HG03354 (cell line): Measurements from ENCODE around the gene SPOCK1.
"Not testable (repeated sequence)": the region's sequence is repeated elsewhere in the genome, so short reads cannot be mapped to it uniquely, and the experiment has no call there.

ENCODE experiments used
- ATAC-seq: cut with Tn5 transposase; IDR thresholded peaks from one replicate; pipeline ENCODE4 v1.9.1; 2021; ENCODE audit warnings: mild to moderate bottlenecking; ENCODE audit not compliant: unreplicated experiment, poor library complexity, severe bottlenecking

SPOCK1 gene

DNA sequence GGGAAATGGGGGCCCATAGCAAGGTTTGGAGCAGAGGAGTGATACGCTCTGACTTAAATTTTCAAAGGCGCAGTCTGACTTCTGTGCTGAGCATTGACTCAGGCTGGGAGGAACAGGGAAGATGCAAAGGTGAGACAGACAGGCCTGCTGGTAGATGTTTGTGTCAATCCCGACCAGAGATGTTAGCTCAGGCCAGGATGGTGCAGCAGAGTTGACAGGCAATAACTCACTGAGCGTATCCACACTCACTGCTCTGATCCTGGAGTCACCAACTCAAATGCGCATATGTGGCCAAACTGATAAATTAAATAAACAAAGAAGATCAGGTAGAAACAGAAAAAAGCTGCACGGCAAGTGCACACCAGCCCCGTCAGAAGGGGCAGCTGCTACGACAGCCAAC is 95.3 kb downstream of the SPOCK1 start:
- no peak for ATAC-seq

DNA sequence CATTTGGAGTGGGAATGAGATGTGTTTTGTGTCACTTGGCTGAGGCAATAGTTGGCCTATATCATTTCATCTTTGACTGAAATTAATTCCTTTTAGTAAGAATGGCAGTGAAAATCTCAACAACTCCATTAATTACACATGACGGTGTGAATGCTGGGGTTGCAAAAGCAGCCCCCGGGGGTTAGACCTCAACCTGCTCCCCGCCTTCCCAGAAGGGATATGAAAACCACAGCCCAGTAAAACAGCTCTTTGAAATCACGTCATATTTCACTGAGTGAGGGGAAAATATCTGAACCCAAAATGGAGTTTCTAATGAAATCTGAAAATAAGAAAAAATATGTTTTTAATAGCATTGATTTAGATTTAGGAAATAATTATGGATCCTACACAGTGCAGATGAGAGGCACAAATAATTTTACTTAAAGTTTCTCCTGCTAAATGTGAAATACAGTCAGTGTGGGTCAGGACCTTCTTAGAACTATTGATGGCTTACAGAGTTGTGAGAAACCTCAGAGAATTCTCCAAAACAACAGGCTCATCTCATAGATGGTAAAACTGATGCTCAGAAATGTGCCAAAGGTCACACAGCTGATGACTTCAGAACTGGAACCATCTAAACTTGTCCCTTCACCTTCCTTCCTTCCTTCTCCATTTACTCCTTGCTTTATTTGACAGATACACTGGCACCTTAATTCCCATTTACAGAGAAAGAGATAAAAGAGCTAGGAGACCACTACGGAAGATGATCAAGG is 96.5 kb downstream of the SPOCK1 start:
- ATAC-seq: no peak

DNA sequence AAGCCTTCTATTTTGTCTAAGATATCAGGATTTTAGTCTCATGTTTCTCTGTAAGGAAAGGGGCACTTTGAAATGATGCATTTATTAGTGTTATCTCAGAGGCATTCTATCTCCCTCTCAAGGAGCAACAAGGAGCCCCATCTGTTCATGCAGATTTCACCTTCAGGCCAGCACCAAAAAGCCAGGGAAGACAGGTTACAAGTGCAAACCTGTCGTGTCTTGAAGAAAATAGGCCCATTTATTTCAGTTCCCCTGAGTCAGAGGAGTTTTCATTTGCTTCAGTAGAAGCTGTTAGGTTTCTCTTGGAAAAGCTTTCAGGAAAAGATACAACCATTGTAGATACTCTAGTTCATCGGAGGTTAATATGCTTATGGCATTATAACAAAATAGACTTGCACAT is 97.2 kb downstream of the SPOCK1 start:
- ATAC-seq: no peak

DNA sequence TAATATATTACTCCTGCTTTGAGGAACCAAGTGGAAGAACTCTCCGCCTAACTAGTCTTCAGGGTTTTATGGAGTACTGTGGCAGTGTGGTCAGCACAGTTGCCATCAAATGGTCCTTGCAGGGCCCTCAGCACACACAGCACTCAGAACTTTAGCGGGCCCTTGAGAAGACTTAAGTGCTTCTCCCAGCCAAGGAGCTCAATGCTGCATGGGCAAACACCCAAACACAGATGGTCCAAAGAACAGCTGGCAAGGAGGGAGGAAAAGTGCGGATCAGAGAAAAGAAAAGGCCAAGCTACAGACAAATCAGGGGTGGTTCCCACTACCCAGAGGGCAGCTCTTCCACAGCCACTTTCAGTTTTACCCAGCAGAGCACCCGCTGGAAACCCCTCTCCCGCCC is 98.6 kb downstream of the SPOCK1 start:
- ATAC-seq: no peak

DNA sequence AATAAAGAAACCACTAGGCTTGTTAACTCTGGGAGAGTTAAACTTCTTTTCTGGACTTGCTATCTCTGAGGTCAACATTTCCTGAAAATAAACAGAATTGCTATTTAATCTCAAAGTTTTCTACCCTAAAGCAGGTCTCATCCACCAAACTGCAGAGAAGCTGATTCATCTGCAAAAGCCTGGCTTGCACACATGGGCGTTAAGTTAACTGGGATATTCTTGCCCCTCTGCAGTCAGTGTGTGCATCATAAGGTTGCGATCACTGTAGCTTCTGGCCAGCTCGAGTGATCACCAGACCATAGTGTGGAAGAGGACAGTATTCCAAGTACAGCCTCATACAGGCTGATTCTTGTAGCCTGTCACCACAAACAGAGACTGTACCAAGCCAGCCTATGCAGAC is 99.2 kb downstream of the SPOCK1 start:
- ATAC-seq: no peak

DNA sequence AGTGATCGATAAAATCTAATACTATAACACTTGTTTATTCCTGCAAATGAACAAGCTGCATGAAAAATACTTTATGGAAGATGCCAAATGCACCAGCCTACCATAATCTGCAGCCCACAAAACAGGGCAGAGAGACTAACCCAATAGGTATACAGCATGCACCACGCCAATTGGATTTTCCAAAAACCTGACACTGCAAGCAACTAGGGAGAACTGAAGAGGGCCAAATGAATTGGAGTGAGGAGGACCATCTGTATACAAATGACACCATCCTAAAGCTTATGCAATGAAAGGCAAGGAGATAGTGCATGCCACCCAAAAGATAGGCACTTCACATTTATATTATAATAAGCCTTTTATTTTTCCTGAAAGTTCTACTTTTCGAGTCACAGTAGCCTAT is 100.4 kb downstream of the SPOCK1 start:
- no peak for ATAC-seq

DNA sequence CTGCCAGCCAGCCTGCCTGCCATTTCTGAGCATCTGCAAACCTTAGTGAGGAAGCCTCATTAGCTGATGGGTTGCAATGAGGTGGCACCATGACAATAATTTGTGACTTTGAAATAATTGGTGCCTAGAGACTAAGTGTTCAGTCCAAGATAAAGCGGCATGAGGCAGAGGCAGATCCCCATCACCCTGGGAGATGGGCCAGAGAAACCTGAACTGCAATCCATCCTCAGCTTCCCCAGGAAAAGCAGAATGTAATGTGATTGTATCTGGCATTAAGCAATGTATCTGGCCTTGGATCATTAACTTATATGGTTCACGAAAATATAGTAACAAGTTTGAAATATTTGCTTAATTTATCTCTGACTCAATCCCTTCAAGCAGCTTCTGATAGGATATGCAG is 101.0 kb downstream of the SPOCK1 start:
- no peak for ATAC-seq

DNA sequence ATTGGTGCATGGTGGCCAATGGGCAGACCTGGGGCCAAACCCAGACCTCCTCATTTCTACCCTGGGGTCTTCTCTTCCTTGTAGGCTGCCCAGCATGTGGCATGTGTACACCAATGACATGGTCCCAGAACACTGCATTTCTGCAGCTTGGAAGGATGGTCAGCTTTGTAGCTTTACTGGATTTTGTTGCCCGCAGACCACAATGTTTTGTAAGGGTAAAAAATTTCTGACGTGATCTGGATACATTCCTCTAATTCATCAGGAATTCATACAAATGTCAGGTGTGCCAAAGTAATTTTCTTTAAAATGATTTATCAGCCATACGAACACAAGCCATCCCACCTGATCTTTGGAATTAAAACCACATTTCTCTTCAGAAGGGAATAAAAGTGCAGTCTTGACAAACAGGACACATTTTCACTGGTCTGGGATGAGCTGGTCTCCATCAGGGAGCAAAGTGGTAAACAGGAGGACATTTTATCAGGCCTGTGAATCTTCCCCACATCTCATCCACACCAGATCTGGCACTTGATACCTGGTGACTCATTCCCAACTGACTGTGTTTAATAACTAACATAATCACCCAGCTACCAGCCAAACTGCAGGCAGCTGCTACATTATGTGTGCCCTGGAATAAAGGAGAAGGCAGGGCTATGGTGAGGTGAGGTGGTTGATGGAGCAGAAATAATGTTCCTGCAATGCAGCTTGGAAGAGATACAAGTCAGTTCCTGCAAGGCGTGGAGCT is 103.9 kb downstream of the SPOCK1 start:
- ATAC-seq: no peak

DNA sequence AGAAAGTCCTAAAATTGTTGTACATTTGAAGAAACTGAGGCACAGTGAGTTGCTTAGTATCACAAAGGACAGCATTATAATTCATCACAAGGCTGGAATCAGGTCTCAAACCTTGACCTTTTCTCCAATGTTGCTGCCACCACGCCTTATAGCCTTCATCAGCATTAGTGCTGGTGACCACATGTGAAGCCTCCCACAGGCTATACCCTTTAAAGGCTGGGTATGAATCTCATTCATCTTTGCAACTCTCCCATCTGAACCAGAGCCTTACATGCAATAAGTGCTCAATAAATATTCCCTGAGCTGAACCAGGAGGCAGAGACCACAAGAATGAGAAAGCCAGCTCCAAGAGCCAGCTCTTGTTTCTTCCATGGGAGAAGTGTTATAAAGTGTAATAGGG is 104.7 kb downstream of the SPOCK1 start:
- ATAC-seq: no peak

DNA sequence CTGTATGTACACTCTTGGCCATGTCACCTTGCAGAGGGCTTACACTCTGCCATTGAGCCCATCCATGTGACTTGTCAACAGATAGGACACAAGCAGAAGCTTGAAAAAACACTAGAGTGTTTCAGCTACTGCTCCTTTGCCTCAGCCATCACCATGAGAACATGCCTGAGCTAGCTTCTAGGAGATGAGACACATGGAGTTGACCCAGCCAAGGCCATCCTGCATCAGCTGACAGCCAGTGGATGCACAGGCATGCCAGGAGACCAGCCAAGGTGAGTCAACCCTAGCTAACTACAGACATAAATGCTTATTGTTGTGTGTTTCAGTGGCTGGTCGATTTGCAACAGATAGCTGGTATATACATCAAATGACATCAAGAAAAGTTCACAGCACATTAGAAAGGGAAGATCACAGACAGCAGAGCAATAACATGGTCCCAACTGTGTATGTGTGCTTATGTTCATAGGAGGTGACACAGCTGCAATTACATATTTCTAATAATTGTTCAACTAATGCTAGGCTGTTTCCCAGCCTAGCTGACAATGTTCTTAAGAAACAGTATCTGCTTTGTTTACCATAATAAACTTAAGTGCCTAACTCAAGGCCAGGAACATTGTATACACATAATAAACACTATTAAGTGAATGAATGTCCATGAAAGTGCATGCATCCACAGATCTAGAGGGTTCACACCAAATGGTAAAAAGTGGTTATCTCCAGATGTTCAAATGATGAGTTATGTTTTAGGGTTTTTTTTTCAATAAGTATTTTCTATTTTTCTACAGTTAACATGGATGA is 105.7 kb downstream of the SPOCK1 start:
- no peak for ATAC-seq

DNA sequence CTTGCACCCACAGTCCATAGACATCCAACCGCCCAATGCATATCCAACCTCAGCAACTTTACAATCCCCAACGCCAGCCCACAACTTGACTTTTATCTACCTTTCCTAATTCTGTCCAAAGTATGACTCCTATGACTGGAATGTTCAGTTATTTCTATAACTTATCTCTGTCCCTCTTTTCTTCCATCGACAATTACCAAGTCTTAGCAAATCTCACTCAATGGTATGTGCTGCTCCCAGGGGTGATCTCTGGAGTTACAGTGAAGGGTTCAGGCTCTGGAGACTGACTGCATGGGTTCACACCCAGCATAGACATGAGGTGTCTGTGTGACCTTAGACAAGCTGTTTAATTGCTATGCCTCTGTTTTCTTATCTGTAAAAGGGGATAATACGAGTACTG is 106.9 kb downstream of the SPOCK1 start:
- ATAC-seq: no peak

DNA sequence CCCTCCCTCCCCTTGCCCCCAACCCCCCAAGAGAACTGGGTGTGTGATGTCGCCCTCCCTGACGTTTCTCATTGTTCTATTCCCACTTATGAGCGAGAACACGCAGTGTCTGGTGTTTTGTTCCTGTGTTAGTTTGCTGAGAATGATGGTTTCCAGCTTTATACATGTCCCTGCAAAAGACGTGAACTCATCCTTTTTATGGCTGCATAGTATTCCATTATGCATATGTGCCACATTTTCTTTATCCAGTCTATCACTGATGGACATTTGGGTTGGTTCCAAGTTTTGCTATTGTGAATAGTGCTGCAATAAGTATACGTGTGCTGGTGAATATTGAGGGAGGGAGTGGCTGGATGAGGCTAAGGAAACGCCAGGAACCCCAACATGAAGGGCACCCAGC is 108.1 kb downstream of the SPOCK1 start:
- ATAC-seq: not testable (repeated sequence)

DNA sequence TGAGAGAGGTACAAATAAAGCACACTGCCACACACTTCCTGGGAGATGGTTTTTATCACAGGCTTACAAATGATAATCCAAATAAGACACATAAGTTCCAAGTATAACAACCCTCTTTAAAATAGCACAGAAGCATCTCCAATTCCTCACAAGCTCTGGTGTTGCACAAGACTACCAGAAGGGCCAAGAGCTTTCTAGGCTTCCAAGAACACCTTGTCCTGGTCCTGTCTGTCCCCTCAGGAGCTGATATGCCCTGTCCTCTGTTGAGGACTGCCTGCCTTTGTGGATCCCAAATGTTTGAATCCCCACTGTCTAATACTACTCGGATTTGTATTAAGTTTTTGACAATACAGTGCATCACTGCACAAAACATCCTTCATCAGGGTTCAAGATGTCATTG is 110.1 kb downstream of the SPOCK1 start:
- ATAC-seq: no peak

DNA sequence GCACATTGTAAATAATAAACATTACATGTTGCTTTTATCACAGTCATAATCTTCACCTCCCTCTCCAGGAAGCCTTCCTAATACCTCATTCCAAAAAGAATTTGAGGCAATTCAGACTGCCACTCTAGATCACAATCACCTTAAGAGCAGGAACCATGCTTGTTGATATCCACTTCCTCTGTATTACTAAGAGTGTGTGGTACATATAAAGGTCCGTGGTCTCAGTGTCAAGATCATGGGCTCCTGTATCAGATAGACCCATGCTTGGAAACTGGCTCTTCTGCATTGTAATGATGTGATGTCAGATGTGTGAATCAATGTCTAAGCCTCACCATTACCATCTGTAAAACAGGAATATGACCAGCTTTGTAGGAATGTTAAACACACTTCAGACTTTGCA is 114.1 kb downstream of the SPOCK1 start:
- no peak for ATAC-seq

DNA sequence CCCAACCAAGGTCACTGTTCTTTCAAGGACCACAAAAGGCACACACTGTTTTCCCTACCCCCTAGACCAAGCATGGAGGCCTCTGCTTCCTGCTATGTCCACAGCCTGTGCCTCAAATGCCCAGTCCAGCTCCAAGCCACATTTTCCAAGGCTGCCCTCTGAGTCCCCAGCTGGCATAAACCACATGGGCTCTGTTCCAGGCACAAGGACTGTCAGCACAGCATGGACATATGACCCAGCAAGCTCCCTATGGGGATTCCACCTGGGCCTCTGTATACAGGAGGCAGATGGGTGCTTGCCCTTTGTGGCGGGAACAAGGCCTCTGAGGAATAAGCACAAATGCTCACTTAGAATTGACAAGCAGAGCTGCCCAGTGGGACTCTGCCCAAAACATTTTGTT is 115.2 kb downstream of the SPOCK1 start:
- ATAC-seq: no peak

DNA sequence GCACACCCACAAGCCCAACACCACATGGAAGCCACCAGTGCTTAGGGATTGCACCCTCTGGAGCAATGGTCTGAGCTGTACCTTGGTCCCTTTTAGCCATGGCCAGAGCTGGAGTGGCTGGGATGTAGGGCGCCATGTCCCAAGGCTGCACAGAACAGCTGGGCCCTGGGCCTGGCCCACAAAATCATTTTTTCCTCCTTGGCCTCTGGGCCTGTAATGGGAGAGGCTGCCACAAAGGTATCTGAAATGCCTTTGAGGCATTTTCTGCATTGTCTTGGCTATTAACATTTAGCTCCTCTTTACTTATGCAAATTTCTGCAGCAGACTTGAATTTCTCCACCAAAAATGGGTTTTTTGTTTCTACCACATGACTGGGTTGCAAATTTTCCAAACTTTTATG is 117.6 kb downstream of the SPOCK1 start:
- ATAC-seq: no peak

DNA sequence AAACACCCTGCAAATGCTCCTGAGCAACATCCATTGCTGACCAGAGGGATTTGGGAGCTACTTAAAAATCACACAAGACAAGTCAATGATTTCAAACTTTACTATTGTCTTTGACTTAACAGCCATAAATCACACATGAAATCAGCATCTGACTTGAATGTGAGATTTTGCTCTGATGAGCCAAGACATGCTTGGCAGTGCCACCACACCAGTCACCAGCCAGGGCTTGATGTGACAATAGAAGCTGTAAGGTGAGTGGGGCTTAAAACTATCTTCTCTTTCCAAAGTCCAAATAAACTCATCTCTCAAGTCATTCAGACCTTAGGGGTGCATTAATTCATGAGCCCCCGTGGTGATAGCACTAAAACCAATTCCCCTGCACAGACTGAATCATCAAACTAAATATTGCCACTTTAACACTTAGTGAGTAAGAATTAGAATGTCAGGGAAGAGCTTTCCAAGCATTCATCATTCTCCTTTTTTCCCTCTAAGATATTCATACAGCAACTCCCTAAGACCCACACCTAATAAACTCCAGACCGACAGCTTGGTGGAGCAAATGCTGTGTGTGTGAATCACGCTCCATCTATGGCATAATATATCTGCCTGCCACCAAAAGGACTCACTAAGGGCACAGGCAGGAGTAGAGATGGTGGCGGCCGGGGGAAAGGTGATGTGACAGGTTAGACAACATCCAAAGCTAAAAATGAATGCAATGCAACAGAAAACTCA is 119.4 kb downstream of the SPOCK1 start:
- ATAC-seq: no peak

DNA sequence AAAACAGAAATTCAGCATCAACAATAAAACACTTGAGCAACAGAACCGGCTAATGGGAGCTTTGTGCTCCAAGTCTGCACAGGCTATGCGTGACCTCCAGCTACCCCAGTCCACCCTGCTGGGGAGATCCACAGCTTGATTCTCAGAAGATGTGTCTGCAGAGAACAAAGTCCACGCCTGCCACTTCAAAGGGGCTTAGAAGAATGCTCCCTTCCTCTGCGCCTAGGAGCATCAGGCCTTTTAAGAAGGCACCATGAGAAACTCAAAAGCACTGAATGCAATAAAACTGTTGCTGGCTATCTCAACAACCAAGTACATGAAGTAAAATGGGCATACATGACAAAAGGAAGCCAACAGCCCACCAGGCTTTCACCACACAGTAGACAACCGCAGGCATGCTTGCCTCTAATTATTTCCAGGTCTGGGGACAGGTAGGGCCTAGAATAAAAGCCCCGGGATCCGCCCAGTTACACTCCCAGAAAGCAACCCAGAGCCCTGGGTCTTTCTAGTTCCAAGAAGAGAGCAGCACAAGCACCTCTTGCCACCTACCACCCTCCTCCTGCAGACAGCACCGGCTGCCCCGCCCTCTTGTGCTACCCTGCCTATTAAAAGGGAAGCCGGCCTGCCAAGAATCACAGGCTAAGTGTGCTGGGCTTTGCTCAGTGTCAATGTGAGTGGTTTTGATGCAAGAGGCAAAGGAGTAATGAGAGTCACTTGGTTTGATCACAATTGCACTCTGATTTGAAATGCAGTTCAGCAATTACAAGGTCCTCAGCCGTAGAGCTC is 123.2 kb downstream of the SPOCK1 start:
- ATAC-seq: no peak

DNA sequence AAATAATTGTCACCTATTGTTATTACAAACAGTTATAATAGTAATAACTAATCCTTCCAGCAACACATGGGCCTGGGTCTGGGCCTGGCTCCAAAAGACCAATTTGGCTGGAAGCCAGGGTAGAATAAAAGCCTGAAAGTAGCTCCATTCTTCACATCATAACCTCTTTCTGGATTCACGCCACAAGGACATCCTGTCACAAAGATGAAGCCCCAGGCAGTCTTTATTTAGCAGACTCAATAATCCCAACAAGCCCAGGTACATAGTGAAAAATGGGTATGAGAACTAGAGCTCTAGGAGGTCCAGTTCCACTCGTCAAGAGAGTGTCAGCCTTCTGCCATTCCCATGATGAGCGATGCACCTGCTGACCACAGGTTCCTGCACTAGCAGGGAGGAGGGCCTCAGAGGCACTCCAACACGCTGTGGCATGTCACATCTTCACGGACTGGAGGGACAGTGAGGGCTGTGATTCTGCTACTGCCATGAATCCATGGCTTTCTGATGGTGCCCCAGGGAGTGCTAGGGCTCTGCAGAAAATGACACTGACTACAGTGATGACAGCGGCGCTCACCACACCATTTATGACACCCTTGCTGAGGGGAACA is 124.9 kb downstream of the SPOCK1 start:
- no peak for ATAC-seq
